HG03196 (cell line): ENCODE results near the gene FCRL6.

Experiments used
- ATAC-seq: cut with Tn5 transposase; IDR thresholded peaks from one replicate; pipeline ENCODE4 v1.9.1; 2021; ENCODE audit not compliant: unreplicated experiment

FCRL6 gene

GRCh38 chr1:159802111-159802510 lies at the start of gene FCRL6:
TSS of gene FCRL6 (plus strand) at chr1:159802360. CDS start at chr1:159802425, 65 bp downstream.
- ATAC-seq, result no peak

- ATAC-seq, result no peak
These were observed 48.8 kb upstream of the FCRL6 start for GRCh38 chr1:159753386-159753785.

- no peak for ATAC-seq
These were observed 46.6 kb upstream of the FCRL6 start for GRCh38 chr1:159755451-159756007.

GRCh38 chr1:159756397-159756796 lies 45.8 kb upstream of the FCRL6 start:
- ATAC-seq, result no peak

GRCh38 chr1:159763686-159764085 lies 38.5 kb upstream of the FCRL6 start:
- no peak for ATAC-seq

- ATAC-seq, result no peak
These were observed 36.4 kb upstream of the FCRL6 start for GRCh38 chr1:159765806-159766205.

- ATAC-seq, result no peak
These were observed 30.8 kb upstream of the FCRL6 start for GRCh38 chr1:159771127-159771895.

- ATAC-seq, result no peak
These were observed 27.7 kb upstream of the FCRL6 start for GRCh38 chr1:159774465-159774864.

GRCh38 chr1:159775716-159776115 lies 26.4 kb upstream of the FCRL6 start:
- no peak for ATAC-seq

- ATAC-seq, result no peak
These were observed 23.9 kb upstream of the FCRL6 start for GRCh38 chr1:159778266-159778665.

GRCh38 chr1:159779403-159779851 lies 22.7 kb upstream of the FCRL6 start:
- ATAC-seq, result no peak

- ATAC-seq, result peak; percentile 98
These were observed 21.3 kb upstream of the FCRL6 start, which contains the start of gene DUSP23 for GRCh38 chr1:159780583-159781582. TSS of gene DUSP23 (plus strand) at chr1:159780962. CDS start at chr1:159781101, 139 bp downstream.

- no peak for ATAC-seq
These were observed 20.2 kb upstream of the FCRL6 start for GRCh38 chr1:159781992-159782391.

- no peak for ATAC-seq
These were observed 18.4 kb upstream of the FCRL6 start for GRCh38 chr1:159783724-159784123.

GRCh38 chr1:159786465-159786864 lies 15.7 kb upstream of the FCRL6 start:
- no peak for ATAC-seq

GRCh38 chr1:159786966-159787365 lies 15.2 kb upstream of the FCRL6 start:
- ATAC-seq, result no peak

GRCh38 chr1:159790237-159790917 lies 11.8 kb upstream of the FCRL6 start:
- ATAC-seq, result no peak

GRCh38 chr1:159791031-159791430 lies 11.1 kb upstream of the FCRL6 start:
- ATAC-seq, result no peak

- ATAC-seq, result no peak
These were observed 10.7 kb upstream of the FCRL6 start for GRCh38 chr1:159791461-159791860.

- ATAC-seq, result no peak
These were observed 6.6 kb upstream of the FCRL6 start for GRCh38 chr1:159795534-159795933.

- no peak for ATAC-seq
These were observed 3.3 kb upstream of the FCRL6 start for GRCh38 chr1:159798893-159799292.
